D721Med (cell line): ENCODE measurements around the gene LZIC.

Experiments used
- DNase-seq: peaks from one replicate; pipeline ENCODE4 v3.0.0; 2011; ENCODE audit warnings: low spot score; ENCODE audit not compliant: insufficient read length
- FAIRE-seq: peaks from 2 replicates; lab custom pipeline; 2011; peaks lifted over from hg19 to GRCh38; lab: Jason Lieb, UNC
- TF ChIP-seq, protein P1 (sequence below): IDR thresholded peaks from 2 replicates; pipeline ENCODE4 v1.5.1; 2012; ENCODE audit warnings: mild to moderate bottlenecking, control low read depth; ENCODE audit not compliant: insufficient read depth; ENCODE audit errors: missing control alignments

Gene LZIC

DNA sequence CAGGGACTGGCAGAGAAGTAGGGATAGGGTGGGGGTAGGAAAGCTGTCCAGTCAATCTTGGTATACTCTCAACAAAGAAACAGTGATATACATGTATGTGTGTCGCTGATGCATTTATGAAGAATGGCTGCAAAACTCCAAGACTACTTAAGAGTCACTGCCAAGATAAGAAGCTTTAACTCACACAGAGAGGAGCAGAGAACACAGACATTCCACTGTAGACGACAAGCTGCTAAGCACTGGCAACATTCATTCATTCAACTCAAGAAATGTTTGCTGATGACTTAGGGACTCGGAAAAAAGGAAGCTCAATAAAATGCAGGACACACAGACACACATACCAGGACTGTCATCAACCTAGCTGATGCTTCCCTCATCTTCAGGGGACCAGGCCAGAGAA lies 38.6 kb downstream of the LZIC start:
- DNase-seq (no peak), FAIRE-seq (no peak)
- TF ChIP-seq, protein P1, sequence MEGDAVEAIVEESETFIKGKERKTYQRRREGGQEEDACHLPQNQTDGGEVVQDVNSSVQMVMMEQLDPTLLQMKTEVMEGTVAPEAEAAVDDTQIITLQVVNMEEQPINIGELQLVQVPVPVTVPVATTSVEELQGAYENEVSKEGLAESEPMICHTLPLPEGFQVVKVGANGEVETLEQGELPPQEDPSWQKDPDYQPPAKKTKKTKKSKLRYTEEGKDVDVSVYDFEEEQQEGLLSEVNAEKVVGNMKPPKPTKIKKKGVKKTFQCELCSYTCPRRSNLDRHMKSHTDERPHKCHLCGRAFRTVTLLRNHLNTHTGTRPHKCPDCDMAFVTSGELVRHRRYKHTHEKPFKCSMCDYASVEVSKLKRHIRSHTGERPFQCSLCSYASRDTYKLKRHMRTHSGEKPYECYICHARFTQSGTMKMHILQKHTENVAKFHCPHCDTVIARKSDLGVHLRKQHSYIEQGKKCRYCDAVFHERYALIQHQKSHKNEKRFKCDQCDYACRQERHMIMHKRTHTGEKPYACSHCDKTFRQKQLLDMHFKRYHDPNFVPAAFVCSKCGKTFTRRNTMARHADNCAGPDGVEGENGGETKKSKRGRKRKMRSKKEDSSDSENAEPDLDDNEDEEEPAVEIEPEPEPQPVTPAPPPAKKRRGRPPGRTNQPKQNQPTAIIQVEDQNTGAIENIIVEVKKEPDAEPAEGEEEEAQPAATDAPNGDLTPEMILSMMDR: no peak

DNA sequence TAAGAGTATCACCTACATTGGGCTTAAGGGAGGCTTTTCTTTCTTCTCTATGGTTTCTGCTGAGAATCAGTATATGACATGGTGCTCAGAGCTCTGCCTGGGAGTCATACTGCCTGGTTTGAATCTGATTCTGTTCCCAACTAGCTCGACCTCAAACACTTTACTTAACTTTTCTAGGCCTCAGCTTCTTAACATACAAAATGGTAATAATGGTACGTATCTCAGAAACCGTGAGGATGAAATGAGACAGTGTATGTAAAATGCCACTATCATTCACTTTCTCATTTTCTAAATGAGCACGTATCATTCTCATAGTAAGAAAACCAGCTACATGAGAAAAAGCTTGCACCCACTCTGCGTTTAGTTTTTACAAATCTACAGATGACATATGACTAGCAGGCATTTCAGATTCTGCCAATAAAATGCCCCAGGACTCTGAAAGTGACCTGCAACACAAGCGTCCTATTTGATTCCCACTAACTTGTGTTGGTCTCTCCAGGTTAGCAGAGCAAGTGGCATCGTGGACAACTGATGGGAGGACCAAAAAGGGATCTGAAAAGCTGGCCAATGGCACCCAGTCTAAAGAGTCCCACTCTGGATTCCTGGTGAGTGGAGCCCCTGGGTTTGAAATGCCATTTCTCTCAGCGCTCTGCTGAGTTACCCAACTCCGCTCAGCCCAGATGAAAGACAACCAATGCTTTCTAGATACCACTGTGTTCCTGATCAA lies 39.2 kb downstream of the LZIC start:
- DNase-seq (no peak), FAIRE-seq (no peak)
- TF ChIP-seq, protein P1: no peak

DNA sequence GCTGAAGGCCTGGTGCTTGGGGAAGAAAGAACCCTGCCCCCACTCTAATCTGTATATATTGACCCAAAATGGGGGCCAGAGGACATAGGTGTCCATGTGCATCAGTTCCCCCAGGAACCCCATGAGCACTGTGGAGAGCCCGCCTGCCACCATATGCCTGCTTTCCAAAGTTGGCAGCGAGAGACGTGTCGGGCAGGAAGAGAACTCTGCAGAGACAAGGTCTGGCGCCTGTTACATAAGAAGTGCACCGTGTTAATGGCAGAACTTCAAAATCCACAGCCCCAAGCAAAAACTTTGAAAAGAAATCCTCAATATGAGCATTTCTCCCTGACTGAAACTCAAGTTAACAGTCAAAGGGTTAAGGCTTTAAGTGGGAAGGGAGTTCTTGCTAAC lies 41.1 kb downstream of the LZIC start:
- TF ChIP-seq, protein P1: no peak

DNA sequence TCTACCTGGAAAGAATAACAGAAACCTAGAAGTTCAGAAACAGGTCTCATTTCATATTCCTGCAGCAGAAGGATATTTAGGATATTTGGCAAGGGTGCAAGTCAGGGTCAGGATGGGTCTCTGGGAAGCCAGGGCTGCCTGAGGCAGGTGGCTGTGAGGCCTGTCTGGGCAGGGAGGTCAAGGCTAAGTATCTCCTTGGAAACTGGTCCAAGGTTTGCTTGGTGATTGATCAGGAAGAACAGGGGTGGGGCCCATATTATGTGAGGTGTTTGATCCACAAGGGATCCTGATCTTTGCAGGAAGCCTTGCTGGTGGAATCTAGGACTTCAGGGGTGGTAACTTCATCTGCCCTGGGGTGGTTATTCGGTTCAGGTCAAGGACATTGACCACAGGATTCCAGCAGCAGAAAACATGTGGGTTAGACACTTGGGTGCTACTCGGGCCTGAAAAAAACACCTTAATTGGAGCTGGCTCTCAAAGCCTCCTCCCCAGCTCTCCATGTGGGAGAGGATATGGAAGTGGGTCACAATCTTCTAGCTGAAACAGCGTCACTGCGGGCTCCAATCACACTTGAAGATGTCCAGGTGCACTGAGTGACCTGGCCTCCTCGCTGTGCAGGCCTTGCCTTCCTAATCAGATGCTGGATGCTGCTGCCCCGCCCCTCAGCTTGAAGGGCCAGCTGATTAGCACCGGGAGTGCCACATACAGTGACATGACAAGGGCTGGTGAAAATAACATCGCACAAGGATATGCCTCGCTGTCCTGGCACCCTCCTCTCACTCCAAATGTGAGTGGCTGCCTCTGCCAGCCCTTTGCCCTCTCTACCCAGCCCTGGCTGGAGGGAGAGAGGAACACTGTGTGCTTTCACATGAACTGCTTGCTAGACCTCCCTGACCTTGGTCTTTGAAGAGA lies 41.8 kb downstream of the LZIC start:
- DNase-seq (no peak), FAIRE-seq (no peak)
- TF ChIP-seq, protein P1: no peak

More for the DNA sequence above, 41.1 kb downstream of the LZIC start:
- no peak for DNase-seq
- no peak for FAIRE-seq

DNA sequence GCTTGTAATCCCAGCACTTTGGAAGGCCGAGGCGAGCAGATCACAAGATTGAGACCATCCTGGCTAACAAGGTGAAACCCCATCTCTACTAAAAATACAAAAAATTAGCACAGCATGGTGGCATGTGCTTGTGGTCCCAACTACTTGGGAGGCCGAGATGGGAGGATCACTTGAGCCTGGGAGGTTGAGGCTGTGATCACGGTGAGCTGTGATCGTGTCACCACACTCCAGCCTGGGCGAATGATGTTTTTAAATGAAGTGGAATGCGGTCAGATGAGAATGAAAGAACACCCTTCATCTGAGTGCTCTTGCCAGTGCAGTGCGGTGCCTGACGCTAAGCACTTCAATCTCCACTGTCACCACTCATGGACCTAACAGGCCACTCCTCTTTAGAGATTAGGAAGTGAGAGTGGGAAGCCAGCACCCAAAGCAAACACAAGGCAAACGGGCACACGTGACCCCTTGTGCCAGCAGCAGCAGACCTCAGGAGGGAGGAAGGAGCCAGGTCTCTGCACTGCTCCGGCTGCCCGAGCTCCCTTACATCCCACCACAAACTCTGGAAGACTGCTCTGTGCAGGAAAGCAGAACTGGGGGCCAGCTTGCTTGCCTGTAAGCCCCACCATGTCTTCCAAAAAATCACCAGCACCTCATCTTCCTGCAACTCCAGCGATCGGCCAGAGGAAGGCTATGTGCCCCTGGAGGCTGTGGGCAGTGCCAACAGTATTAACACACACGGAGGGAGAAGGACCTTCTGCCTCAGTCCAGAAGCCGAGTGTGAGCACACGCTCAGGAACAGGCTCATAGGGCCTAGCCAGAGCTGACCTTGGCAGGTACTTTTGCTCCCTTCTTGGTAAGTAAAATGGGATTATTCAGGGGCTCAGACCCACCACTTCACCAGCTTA lies 42.8 kb downstream of the LZIC start:
- TF ChIP-seq, protein P1: no peak
- DNase-seq (no peak), FAIRE-seq (no peak)

DNA sequence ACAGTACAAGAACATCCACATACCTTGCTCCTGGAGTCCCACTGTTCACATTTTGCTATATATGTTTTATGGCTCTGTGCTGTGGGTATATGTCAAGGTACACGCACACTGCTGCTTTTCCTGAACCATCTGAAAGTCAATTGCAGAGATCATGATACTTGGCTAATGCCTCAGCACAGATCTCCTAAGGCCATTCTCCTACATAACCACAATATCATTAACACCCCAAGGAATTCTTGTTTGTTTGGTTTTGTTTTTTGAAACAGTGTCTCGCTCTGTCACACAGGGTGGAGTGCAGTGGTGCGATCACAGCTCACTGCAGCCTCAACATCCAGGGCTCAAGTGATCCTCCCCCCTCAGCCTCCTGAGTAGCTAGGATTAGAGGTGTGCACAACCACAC lies 49.1 kb downstream of the LZIC start:
- TF ChIP-seq, protein P1: no peak
- DNase-seq (no peak), FAIRE-seq (no peak)
